C4-2B (cell line): ENCODE results near the gene PSMC5.

Source experiments
- H3K27ac ChIP-seq: fragments of 450-650 bp; 2 replicates; pipeline ENCODE4 v1.5.1; 2017
- CTCF ChIP-seq: fragments of 450-650 bp; conservative IDR thresholded peaks from 2 replicates; pipeline ENCODE4 v1.5.1; 2017; ENCODE audit warnings: mild to moderate bottlenecking
- ZFX ChIP-seq: fragments of 450-650 bp; IDR thresholded peaks from 2 replicates; pipeline ENCODE4 v1.6.1; 2017

PSMC5 gene

GRCh38 chr17:63827002-63827800 lies at the start of gene PSMC5, which contains the start of gene FTSJ3:
PSMC5 (plus strand) TSS chr17:63827431; CDS start chr17:63827491, 60 bp downstream.
FTSJ3 (minus strand) TSS chr17:63827663; CDS start chr17:63826902, 761 bp downstream.
- H3K27ac ChIP-seq: peak within 1 kb of the TSS; percentile 98
- TF ChIP-seq ZFX (no peak), CTCF (peak; percentile 76)

DNA sequence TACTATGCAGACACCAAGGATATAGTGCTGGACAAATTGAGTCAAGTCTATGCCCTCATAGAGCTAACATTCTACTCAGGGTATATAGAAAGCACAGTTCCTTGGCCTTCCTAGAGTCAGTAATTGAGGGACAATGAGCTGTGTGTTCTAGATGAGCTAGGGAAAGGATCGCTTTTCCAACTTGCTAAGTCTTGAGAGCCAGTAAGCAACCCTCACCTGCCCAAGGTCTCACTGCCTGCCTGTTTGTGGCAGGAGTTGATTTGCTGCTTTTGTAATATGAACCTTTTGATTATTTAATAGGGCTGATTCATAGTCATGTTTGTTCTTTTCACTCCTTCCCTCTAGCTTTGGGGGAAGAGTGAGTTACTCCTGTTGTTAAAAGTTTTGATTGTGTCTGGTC lies 46.7 kb upstream of the PSMC5 start:
- peak overlapping the region; percentile 83 for H3K27ac ChIP-seq
- TF ChIP-seq ZFX (no peak), CTCF (no peak)

DNA sequence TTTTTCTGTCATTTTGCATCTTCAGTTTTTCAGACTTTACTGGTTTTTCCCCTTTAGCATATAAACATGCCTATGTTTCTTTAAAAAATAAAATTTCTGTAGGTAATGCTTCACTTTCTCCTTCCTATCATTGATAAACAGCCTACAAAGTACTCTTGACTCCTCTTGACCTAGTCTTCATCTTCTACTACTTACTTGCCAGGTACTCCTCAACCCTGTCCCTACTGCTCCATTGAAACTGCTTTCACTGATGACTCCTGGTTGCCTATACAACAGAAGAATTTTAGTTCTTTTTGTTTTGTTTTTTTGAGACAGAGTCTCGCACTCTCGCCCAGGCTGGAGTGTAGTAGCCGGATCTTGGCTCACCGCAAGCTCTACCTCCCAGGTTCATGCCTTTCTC lies 46.3 kb upstream of the PSMC5 start:
- TF ChIP-seq ZFX (no peak), CTCF (no peak)
- H3K27ac ChIP-seq: peak overlapping the region; percentile 83

DNA sequence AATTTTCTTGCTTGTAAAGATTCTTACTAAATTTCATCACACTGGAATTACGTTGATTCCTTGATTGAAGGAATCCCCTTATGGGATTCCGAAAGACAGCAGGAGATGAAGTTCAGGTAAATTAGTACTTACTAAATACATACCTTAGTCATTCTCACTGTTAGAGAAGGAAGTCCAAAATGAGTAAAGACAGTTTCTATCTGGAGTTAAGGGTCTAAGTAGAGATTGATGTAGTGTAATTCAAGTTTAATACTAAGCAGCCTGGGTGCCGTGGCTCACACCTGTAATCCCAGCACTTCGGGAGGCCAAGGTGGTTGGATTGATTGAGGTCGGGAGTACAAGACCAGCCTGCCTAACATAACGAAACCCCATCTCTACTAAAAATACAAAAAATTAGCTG lies 43.7 kb upstream of the PSMC5 start:
- H3K27ac ChIP-seq: 0 out of 2 replicates have a peak overlapping the region, but pooled peaks have one; percentile 32
- TF ChIP-seq CTCF: no peak
- TF ChIP-seq ZFX: no peak

- TF ChIP-seq ZFX (no peak), CTCF (no peak)
- H3K27ac ChIP-seq: no peak overlapping the region
Observed at GRCh38 chr17:63785556-63785955, 41.7 kb upstream of the PSMC5 start.

GRCh38 chr17:63786117-63786516 lies 41.1 kb upstream of the PSMC5 start:
- no peak overlapping the region for H3K27ac ChIP-seq
- TF ChIP-seq CTCF: no peak

DNA sequence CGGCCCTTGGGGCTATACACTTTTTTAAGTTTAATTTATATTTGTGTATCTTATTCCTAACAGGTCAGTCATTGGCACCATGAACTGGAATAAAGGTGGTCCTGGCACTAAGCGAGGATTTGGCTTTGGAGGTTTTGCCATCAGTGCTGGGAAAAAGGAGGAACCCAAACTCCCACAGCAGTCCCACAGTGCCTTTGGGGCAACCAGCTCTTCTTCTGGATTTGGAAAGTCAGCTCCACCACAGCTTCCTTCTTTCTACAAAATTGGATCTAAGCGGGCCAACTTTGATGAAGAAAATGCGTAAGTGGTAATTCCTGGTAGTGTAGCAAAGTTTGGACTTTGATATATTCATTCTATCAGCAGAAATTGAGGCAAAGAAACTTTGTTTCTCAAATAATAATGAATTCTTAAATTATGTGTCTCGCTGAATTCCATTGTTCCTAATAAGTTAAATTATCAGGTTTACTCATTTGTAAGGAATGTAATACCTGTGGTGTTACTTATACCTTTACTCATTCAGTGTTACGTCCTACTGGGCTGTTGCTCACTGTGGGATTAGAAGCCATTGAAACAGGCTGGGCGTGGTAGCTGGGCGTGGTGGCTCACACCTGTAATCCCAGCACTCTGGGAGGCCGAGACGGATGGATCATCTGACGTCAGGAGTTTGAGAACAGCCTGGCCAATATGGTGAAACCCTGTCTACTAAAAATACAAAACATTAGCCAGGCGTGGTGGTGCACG lies 40.1 kb upstream of the PSMC5 start:
- no peak overlapping the region for H3K27ac ChIP-seq
- TF ChIP-seq CTCF (no peak), ZFX (no peak)
